Astrocyte (in vitro differentiated cells and primary cell): ENCODE measurements around the gene NCOR2.

ENCODE experiments used
- CTCF ChIP-seq: IDR thresholded peaks from 2 replicates; pipeline ENCODE4 v1.5.1; 2011; ENCODE audit warnings: low read depth, mild to moderate bottlenecking, inconsistent platforms, low read length, moderate library complexity; ENCODE audit not compliant: insufficient read depth
- EZH2 ChIP-seq: IDR thresholded peaks from 2 replicates; pipeline ENCODE4 v1.6.1; 2012; ENCODE audit warnings: mild to moderate bottlenecking, low read length, inconsistent platforms; ENCODE audit not compliant: insufficient read depth

GRCh38 chr12:124588018-124588634 is 20.7 kb upstream of the NCOR2 start:
- TF ChIP-seq CTCF, result no peak
- no peak for TF ChIP-seq EZH2
